Keratinocyte (primary cell): ENCODE measurements around the gene TECTB.

Experiments
- CTCF ChIP-seq, 3 experiments: IDR thresholded peaks in 1 of 3; conservative IDR thresholded peaks in 1 of 3; optimal IDR thresholded peaks in 1 of 3; 2 replicates in 2 of 3; 3 replicates in 1 of 3; pipeline versions ENCODE3 to v1.5.1; 2011; ENCODE audit warnings: low read length in 3 of 3, mild to moderate bottlenecking in 3 of 3, moderate library complexity in 2 of 3, control low read depth in 1 of 3, inconsistent platforms in 1 of 3; ENCODE audit not compliant: insufficient read depth in 2 of 3; ENCODE audit errors: extremely low read depth in 1 of 3
- EZH2 ChIP-seq: IDR thresholded peaks from one replicate; pipeline ENCODE4 v1.6.1; 2012; ENCODE audit warnings: inconsistent platforms, mild to moderate bottlenecking, low read length, moderate library complexity

GRCh38 chr10:112336556-112337201 is 53.5 kb downstream of the TECTB start:
- TF ChIP-seq CTCF (optimal IDR thresholded peaks at IDR 0.05 in 1 of 3, IDR thresholded peaks at IDR 0.05 in 1 of 3, conservative IDR thresholded peaks at IDR 0.05 in 1 of 3; ENCODE audit: extremely low read depth in 1 of 3, insufficient read depth in 2 of 3, low read length in 3 of 3), result no peak
- no peak for TF ChIP-seq EZH2
